Measurements from ENCODE around the gene VPS39.
"Not testable (repeated sequence)": the region's sequence is repeated elsewhere in the genome, so short reads cannot be mapped to it uniquely, and the experiment has no call there.

The VPS39 gene, protein sequence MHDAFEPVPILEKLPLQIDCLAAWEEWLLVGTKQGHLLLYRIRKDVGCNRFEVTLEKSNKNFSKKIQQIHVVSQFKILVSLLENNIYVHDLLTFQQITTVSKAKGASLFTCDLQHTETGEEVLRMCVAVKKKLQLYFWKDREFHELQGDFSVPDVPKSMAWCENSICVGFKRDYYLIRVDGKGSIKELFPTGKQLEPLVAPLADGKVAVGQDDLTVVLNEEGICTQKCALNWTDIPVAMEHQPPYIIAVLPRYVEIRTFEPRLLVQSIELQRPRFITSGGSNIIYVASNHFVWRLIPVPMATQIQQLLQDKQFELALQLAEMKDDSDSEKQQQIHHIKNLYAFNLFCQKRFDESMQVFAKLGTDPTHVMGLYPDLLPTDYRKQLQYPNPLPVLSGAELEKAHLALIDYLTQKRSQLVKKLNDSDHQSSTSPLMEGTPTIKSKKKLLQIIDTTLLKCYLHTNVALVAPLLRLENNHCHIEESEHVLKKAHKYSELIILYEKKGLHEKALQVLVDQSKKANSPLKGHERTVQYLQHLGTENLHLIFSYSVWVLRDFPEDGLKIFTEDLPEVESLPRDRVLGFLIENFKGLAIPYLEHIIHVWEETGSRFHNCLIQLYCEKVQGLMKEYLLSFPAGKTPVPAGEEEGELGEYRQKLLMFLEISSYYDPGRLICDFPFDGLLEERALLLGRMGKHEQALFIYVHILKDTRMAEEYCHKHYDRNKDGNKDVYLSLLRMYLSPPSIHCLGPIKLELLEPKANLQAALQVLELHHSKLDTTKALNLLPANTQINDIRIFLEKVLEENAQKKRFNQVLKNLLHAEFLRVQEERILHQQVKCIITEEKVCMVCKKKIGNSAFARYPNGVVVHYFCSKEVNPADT

DNA sequence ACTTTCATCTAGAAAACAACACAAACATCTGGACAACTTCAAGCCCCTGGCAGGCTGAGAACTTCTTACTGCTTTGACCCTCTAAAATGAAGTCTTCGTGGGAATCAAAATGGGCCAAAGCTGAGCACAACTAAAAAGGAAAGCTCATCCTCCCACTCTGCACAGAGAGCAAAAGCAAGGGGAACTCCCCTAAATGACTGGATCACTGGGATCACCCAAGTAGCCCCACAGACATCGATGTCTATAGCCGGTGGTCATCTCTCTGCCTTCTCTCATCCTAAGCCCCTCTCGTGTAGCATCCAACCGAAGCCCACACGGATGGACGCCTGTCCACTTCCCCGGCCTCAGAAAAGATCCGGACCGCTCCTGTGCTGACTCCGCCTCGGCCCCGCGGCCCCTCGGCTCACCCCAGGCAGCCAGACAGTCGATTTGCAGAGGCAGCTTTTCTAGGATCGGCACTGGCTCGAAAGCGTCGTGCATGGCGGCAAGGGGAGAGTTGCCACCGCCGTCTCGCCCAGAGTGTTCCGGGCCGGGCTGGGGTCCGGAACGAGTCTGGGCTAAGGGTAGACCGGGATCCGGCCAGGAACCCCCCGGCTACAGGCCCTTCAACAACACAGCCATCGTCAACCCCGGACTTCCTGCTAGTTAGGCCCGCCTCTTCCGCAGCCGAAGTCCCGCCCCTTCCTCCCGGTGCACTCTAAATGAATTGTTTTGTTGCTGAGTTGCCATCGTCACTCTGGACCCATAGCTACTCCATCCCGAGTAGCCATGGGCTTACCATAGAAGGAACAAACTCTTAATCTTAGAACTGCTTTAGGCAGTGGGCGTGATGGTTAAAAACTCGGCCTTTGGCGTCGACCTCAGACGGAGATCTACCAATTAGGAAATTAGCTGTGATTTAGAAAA lies at the start of gene VPS39:
VPS39 (minus strand) TSS at position 631 of the 906 bp plus-strand sequence; CDS start at position 480, 151 bp downstream.
- peak; percentile 62 for DNase-seq

DNA sequence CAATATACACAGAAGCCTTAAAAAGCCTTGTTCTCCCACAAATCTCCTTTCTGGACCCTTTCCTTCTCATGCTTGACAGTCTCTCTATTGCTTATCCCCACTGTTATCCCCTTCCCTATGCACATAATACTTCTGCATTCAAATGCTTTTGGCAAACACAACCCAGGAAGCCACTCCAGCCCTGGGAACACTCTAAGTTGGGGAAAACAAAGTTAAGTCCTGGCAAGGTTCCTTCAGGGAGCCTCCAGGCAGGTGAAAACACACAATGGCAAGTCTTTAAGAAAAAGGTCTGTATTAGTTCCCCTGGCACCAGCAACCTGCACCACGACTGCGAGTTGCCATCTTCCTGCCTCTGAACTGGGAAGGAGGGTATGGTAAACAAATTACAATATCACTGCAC lies 45.2 kb upstream of the VPS39 start:
- DNase-seq = no peak

DNA sequence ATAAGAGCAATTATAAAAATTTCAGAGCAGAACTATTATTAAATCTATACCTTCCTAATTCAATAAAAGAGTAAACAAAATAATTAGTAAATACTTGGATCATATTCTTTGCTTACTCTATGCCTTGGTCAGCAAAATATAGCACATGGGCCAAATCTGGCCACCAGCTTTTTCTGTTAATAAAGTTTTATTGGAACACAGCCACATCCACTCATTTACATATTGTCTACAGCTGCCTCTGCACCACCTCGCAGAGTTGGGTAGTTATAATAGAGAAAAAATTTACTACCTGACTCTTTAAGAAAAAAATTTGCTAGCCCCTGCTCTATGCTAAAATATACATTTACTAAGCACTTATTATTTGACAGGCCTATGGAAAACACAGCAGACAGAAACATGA lies 32.7 kb upstream of the VPS39 start:
- no peak for DNase-seq

DNA sequence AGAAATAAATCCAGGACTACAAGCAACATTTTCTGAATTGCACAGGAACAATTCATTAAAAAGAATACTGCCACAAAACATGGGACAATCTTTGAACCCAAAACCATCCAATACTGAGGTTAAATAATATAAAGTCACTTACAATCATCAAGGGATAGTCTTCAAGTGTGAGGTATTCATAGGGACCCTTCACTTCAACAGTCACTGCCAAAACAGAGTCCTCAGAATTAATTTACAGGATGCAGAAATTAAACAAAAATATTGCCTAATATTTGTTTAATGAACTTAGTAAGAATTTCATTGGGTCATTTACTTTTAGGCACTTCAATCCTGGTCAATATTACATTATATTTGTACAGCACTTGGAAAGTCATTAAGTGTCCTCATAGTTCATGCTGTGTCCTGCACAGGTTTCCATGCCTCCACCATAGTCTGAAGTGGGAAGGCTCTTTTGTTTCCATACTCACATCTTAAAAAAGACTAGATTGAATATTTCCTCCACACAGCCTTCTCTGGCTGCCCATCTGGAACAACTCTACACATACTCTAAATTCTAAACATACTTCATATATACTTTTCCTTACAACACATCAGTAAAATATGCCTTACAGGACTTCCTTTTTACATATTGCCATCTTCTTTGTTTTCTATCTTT lies 31.6 kb upstream of the VPS39 start:
- DNase-seq = no peak

DNA sequence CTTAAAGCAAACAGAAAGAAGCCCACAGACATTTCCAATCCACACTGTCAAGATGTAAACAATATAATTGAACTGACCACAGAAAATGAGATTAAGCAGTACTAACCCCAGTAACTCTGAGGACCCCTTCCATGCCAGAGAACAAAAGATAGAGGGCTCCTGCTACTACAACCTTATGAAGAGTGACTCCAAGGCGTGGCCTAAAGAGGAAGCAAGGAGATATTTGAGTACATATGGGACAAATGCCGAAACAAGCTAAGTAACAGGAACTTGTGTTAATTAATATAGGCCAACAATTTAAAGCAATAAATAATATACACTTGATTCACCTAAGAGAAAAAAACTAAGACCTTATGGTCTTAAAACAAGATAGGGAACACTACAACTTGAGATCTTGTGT lies 25.0 kb upstream of the VPS39 start:
- DNase-seq = no peak

DNA sequence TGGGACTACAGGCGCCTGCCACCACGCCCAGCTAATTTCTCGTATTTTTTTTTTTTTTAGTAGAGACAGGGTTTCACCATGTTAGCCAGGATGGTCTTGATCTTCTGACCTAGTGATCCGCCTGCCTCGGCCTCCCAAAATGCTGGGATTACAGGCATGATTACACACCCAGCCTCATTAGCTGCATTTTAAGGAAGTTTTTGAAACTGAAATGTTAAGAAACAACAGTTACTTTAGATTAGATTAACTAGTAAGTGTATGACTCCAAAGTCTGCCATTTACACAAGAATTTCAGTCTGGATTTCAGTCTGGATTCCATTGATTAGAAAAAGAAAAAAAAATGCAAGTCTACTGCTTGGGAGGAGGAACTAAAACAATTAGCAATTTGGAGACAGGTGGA lies 24.5 kb upstream of the VPS39 start:
- no peak for DNase-seq

DNA sequence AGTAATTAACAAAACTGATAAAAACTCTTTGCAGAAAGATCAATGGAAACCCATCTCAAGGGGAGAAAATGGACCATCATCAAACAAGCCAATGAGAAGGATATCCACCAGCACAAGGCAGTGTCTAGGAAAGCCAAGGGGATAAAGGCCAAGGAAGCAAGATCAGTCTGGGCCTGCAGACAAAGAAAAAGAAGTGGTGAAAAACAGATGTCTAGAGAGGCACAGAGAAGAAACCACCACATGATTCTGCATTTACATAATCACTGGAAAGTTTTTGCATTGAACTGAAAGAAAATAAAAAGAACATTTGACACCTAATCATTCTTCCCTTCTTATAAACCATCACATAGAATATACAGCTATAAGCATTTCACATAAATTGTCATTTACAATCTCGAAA lies 23.0 kb upstream of the VPS39 start:
- no peak for DNase-seq

DNA sequence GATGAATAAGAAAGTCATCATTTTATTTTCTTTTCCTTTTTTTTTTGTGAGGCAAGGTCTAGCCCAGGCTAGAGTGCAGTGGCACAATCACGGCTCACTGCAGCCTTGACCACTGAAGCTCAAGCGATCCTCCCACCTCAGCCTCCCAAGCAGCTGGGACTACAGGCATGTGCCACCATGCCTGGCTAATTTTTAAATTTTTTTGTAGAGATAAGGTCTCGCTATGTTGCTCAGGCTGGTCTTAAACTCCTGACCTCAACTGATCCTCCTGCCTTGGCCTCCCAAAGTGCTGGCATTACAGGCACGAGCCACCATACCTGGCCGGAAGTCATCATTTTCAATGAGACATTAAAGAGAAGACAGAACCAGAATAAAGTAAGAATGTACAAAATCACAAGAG lies 20.9 kb upstream of the VPS39 start:
- DNase-seq = not testable (repeated sequence)

DNA sequence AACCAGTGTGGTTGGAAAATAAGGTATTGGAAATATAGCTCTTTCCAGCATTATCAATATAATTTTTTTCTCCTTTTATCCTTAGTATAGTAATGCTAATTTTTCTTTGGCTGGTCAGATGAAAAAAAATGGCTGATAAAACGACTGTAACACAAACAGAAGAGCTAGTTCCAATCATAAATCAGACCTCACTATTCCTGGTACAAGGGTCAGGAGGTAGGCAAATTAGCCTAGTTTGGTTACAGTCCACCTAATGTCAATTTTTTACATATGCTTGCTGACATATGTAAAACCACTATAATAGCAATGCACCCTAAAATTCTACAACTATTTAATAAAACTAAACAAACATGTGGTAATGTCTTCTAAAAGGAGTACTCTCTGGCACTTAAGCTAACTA lies 19.9 kb upstream of the VPS39 start:
- no peak for DNase-seq

DNA sequence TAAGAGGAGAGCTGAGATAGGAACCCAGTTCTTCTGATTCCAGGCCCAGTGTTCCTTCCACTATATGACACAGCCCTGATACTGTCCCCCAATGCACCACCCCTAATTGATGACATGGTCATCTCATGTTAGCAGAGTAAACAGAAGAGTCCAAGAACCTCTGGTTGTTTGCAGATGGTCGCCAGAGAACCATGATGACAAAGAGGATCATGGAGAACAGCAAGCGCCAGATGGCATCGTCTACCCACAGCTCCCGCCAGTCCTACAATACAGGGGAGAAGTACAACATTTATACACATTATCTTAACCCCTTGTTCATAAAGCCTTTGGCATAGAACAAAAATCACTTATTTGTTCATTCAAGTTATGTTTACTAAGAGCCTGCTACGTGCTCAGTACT lies 18.5 kb upstream of the VPS39 start:
- no peak for DNase-seq

DNA sequence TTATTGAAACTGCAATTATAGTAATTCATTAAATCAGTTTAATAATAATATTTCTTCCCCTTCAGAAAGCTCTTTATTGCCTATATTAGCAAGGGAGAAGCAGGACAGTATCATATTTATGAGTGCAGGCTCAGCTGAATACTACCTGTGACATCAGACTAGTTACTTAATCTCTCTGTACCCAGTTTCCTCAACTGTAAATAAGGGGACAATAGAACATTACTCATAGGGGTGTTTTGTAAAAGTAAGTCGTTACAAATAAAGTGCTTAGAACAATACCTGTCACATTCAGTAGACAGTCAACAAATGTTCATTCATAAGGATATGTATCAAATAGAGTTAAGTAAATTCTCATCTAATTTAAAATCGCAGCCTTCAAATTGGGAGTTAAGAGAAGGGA lies 12.1 kb upstream of the VPS39 start:
- no peak for DNase-seq

DNA sequence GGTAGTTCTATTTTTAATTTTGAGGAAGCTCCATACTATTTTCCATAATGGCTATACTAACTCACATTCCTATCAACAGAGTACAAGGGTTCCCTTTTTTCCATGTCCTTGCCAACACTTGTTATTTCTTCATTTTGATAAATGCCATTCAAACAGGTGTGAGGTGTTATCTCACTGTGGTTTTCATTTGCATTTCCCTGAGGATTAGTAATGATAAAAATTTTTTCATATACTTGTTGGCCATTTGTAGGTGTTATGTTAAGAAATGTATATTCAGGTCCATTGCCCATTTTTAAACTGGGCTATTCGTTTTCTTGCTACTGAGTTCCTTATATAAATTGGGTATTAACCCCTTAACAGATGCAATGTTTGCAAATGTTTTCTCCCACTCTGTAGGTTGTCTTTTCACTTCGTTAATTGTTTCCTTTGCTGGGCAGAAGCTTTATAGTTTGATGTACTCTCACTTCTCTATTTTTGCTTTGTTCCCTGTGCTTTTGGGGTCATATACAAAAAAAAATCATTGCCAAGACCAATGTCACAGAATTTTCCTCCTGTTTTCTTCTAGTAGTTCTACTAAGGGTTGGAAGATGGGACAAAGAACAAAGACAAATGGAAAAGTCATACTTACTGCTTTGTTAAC lies 11.0 kb upstream of the VPS39 start:
- DNase-seq = no peak

DNA sequence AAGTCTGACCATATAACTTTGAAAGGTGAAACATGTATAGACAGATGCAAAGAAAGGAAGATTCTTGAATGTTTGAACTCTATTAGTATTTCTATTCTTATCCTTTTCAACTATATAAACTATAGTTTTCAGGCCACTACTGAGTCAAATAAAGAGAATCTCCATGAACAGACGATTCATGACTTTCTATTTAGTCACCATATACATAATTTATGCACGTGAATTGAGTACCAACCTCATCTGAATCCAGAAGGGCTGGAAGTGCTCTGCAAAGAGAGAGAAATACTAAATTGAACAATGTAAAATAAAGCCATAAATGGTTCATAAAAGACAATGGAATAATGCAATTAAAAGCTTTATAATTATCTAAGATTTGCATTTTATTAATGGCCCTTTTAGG lies 9.5 kb upstream of the VPS39 start:
- no peak for DNase-seq

DNA sequence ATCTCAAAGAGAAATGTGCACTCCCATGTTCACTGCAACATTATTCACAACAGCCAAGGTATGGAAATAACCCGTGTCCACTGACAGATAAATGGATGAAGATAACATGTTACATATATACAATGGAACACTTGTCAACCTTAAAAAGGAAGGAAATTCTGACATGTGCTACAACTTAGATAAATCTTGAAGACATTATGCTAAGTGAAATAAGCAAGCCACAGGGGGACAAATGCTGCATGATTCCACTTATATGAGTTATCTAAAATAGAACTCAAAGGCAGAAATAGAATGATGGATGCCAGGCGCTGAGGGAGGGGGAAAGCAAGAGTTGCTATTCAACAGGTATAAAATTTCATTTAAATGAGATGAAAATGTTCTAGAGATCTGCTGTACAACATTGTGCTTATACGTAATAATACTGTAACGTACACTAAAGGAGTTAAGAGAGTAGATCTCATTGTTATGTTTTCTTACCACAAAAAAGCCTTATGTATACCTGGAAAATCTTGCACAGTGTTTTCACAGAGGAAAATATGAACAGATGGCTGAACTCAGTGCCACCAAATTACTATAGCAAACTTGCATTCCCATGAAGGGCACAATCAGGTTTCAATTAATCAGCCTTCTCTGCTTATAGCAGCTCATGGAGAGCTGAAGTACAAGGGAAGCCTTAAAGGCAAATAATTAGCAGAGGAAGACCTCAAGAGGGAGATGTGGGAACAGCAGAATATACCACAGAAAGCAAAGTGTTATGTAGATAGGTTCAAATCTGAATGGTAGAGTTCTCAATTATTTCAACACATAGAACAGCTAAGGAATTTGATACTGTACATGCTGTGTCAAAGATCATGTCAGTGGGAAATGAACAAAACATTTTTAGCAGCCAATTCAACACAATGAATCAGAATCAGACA lies 8.1 kb upstream of the VPS39 start:
- peak; percentile 4 for DNase-seq

DNA sequence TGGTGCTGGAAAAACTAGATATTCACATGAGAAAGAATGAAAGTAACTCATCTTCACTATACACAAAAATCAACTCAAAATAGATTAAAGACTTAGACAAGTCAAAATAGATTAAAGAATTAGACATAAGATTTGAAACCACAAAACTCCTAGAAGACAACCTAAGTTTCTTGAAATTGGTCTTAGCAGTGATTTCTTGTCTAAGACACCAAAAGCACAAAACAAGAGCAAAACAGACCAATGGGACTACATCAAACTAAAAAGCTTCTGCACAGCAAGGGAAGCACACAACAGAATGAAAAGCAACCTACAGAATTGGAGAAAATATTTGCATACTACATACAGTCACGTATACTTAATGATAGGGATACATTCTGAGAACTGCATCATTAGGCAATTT lies 6.5 kb upstream of the VPS39 start:
- DNase-seq = no peak

DNA sequence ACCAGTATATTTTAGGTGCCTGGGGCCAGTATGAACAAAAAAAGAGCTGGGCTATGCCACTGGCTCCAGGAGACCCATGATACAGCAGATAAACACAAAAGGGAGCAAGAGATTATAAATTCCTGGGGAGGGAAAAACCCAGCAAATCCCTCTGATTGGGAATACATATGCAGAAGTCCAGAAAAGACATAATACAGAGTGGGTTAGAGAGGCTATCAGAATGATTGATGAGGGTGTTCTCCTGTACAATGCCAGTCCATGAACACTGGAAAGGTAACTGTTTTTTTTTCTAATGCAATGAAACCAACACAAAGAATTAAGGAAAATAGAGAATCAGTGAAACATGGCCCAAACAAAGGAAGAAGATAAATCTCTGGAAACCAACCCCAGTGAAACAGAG lies 5.4 kb upstream of the VPS39 start:
- DNase-seq = no peak

DNA sequence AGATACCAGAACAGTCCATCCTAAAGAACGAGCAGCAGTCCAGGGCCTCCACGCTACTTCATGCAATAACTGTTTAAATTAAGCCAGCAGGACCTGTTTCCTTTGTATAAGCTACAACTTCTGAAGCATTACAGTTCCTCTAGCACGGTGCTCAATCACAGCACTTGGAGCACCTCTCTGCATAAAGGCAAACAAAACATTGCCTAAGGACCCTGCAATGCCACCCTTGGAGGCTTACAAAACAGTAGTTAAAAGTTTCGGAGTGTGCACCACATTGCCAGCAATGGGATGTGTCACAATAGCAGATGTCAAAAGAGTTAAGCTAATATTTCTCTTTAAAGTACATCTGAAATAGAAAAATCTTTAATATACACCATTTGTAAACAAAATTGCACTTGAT lies 2.6 kb upstream of the VPS39 start:
- no peak for DNase-seq

DNA sequence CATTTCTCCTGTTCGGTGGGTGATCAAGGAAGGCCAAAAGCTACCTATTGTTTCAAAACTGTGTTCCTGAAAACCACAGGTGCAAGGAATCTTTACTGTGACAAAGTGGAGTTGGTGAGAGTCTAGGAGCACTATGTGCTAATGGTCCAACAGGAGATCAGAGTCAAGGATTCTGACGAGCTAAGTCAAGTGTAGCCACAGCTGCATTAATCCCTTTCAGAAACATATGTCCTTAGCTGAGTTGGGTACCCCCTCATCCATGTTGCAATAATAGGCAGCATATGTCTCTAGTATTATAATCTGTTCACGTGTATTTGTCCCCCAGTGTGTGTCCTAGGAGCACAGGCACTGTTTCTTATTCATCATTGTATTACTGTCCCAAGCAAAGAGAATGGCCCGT lies 1.7 kb downstream of the VPS39 start:
- no peak for DNase-seq

DNA sequence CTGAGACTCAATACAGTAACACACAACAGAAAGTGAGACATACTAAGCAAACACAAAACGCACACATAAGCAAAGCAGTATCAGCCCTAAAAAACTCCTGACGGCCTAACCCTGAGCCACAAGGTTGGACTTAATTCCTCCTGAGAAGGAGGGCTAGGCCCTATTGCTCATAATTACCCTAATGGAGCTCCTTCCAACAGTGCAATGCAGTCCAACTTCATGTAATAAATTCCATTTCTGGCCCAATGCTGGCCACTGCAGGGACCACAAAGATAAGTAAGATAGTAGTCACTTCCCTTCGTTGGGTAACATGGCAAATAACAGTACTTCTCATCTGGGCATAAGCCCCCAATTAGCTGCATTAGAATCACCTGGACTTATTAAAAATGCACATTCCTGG lies 4.2 kb downstream of the VPS39 start:
- DNase-seq = no peak

DNA sequence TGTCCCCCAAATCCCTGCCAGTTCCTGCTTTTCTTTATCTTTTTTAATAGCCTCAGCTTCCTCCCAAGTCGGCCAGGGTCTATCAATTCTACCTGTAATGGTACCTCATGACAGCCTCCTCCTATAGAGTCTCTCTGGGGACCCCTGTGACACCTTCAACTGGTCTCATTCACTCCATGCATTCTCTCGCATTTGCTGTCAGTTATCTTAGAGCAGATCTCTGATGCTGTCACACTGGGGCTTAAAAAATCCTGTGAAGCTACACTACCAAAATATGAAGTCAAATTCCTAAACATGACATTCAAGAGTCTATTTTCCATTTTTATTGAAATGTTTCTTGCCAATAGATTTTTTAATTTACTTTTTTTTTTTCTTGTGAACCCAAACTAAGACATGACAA lies 5.5 kb downstream of the VPS39 start:
- DNase-seq = no peak

DNA sequence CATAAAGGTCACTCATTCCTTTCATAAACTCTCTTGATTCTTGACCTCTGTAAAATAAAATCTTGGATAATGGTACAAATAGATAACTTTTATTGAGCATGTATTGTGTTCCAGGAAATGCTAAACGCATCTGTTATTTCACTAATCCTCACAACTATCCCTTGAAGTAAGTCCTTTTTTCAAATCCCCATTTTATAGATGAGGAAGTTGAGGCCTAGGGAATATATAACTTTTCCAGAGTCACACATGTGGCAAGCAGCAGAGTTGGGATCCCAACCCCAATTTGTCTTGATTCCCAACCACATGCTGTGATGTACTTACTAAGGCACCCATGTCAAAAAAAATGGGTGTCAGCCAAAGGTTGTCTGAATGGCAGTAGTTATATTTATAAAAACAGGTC lies 6.3 kb downstream of the VPS39 start:
- no peak for DNase-seq

All from NCI-H1694 treated with DMSO at 0.1 percent for 48 hours (cell line).